K562 (cell line): ENCODE data around the gene ST6GALNAC5. TPM values are rescaled to one million over a fixed set of nuclear protein-coding genes. Genes with fewer than 3 reads are reported as not detected.

Source experiments
- ATAC-seq: fragments of 200-7000 bp; cut with Tn5 transposase; 3 replicates; pipeline ENCODE4 v1.9.1; 2020; ENCODE audit warnings: moderate library complexity
- BruUV-seq: library from RNA; stranded (reverse); fragments of 400-500 nt; replicated peaks from 2 replicates; lab custom pipeline; 2021; lab: Mats Ljungman, UMichigan
- CTCF ChIA-PET: fragments of 300-600 bp; formaldehyde crosslinking; extraction: SDS; loops from one replicate; lab custom pipeline; 2021; ENCODE audit warnings: low intra/inter-chr PET ratio; lab: Yijun Ruan, JAX
- POLR2A ChIA-PET: fragments of 300-600, 350-650 bp; sonication (Branson Sonifier 250); formaldehyde crosslinking; extraction: SDS; loops from one replicate; lab custom pipeline; 2021; ENCODE audit warnings: antibody characterized with exemption, inconsistent platforms; lab: Yijun Ruan, JAX
- DNase-seq, 4 experiments: peaks; one replicate each; pipeline versions ENCODE4 v3.0.0 to v3.0.0-alpha.2; 2011 to 2018; ENCODE audit warnings: low spot score in 3 of 4, mixed read lengths in 3 of 4; ENCODE audit errors: extremely low read depth in 1 of 4
- FAIRE-seq: peaks from 2 replicates; lab custom pipeline; 2011; peaks lifted over from hg19 to GRCh38; lab: Jason Lieb, UNC
- H2AFZ ChIP-seq: 2 replicates; pipeline ENCODE4 v1.6.0; 2011; ENCODE audit warnings: low read depth, low read length, control low read depth, inconsistent platforms
- H3K27ac ChIP-seq: fragments of 200-600 bp; 3 replicates; pipeline ENCODE4 v1.8.0; 2011; ENCODE audit warnings: low read depth, mild to moderate bottlenecking, control low read depth, inconsistent platforms, low read length, moderate library complexity, mixed read lengths; ENCODE audit errors: extremely low read depth
- H3K27me3 ChIP-seq, 2 experiments: fragments of 300-600 bp in 1 of 2; 2 replicates in 1 of 2; 3 replicates in 1 of 2; pipeline versions ENCODE4 v1.6.0 to v1.8.0; 2011; ENCODE audit warnings: inconsistent platforms in 2 of 2, low read length in 2 of 2, mild to moderate bottlenecking in 1 of 2, mixed read lengths in 1 of 2, moderate library complexity in 1 of 2; ENCODE audit not compliant: control insufficient read depth in 2 of 2, insufficient read depth in 2 of 2
- H3K36me3 ChIP-seq: fragments of 300-600 bp; 3 replicates; pipeline ENCODE4 v1.8.0; 2011; ENCODE audit warnings: mild to moderate bottlenecking, low read length, inconsistent platforms; ENCODE audit not compliant: control insufficient read depth, insufficient read depth
- H3K4me1 ChIP-seq, 2 experiments: fragments of 200-600 bp in 1 of 2; replicated peaks in 1 of 2; 2 replicates in 1 of 2; 3 replicates in 1 of 2; pipeline versions ENCODE4 v1.5.1 to v1.8.0; 2011; ENCODE audit warnings: inconsistent platforms in 2 of 2, low read length in 2 of 2, mild to moderate bottlenecking in 1 of 2, mixed read lengths in 1 of 2, moderate library complexity in 1 of 2; ENCODE audit not compliant: control insufficient read depth in 2 of 2, insufficient read depth in 2 of 2
- H3K4me2 ChIP-seq: 2 replicates; pipeline ENCODE4 v1.6.1; 2011; ENCODE audit warnings: low read length, control low read depth, inconsistent platforms, mixed read lengths; ENCODE audit not compliant: insufficient read depth
- H3K4me3 ChIP-seq: fragments of 200-600 bp; sonication (generic), shearing (Covaris generic); 2 replicates; pipeline ENCODE4 v1.5.1; 2016; ENCODE audit warnings: control low read depth, inconsistent platforms
- H3K79me2 ChIP-seq: fragments of 200-600 bp; 3 replicates; pipeline ENCODE4 v1.8.0; 2011; ENCODE audit warnings: low read length, inconsistent platforms; ENCODE audit not compliant: control insufficient read depth, insufficient read depth
- H3K9ac ChIP-seq, 2 experiments: 2 replicates each; pipeline versions ENCODE4 v1.6.0 to v1.6.1; 2011; ENCODE audit warnings: low read depth in 2 of 2, low read length in 2 of 2, control low read depth in 1 of 2, inconsistent platforms in 1 of 2, mild to moderate bottlenecking in 1 of 2, mixed read lengths in 1 of 2; ENCODE audit not compliant: insufficient read depth in 1 of 2
- H3K9me1 ChIP-seq: one replicate; pipeline ENCODE4 v1.6.0; 2011; ENCODE audit warnings: inconsistent platforms, mild to moderate bottlenecking, low read length, moderate library complexity; ENCODE audit not compliant: control insufficient read depth, insufficient read depth
- H3K9me3 ChIP-seq: replicated peaks from 2 replicates; pipeline ENCODE4 v1.5.1; 2011; ENCODE audit warnings: low read depth, low read length, inconsistent platforms; ENCODE audit not compliant: control insufficient read depth, insufficient read depth
- H4K20me1 ChIP-seq: replicated peaks from 2 replicates; pipeline ENCODE4 v1.6.1; 2011; ENCODE audit warnings: low read length, inconsistent platforms, mixed read lengths; ENCODE audit not compliant: control insufficient read depth, insufficient read depth
- PCBP2 ChIP-seq: fragments of 200-400 bp; formaldehyde crosslinking; IDR thresholded peaks from 2 replicates; pipeline ENCODE4 v1.6.1; 2018; ENCODE audit warnings: low read length, low read depth, mild to moderate bottlenecking, moderate library complexity; ENCODE audit not compliant: poor library complexity, severe bottlenecking
- RAD21 ChIP-seq, 2 experiments: fragments of 250-450 bp in 1 of 2; fragments of 450-650 bp in 1 of 2; sonication (Bioruptor Pico) in 1 of 2; formaldehyde crosslinking in 1 of 2; IDR thresholded peaks in 1 of 2; conservative IDR thresholded peaks in 1 of 2; 2 replicates each; pipeline versions ENCODE4 v1.4.0 to v1.8.0; 2020 to 2022; ENCODE audit warnings: mild to moderate bottlenecking in 2 of 2, moderate library complexity in 1 of 2
- WGBS: fragments of 100-300 bp; shearing (Covaris generic); methylation state at CpG from one replicate; pipeline ENCODE4 v1.1.6; 2016; ENCODE audit warnings: low coverage, mixed read lengths; ENCODE audit not compliant: insufficient coverage; ENCODE audit errors: missing lambda C conversion rate; 5-methylcytosine and 5-hydroxymethylcytosine counted together
- in situ Hi-C: fragments of 300-500 bp; cut with MboI; formaldehyde crosslinking; loops from 4 replicates; pipeline ENCODE4 v1.15.0; 2018; ENCODE audit warnings: inconsistent platforms, mixed read lengths
- intact Hi-C: fragments of 100-400 bp; cut with micrococcal nuclease; formaldehyde crosslinking; loops from 2 replicates; pipeline ENCODE4 v1.14.2; 2022
- polyA plus RNA-seq, 8 experiments: library from polyadenylated mRNA; depleted of rRNA in 4 of 8; stranded (reverse) in 5 of 8; unstranded in 3 of 8; fragments of >200 nt; fragmentation: Nextera tagmentation in 2 of 8; fragmentation: Illumina TruSeq in 1 of 8; extraction: Ambion mirVana in 2 of 8; extraction: Trizol in 1 of 8; gene quantifications; 2 replicates each; pipeline versions ENCODE4 v1.2.1 to v1.2.3, GENCODE V29; 2011 to 2014; ENCODE audit warnings: inconsistent platforms in 1 of 8, missing spikeins in 1 of 8
- total RNA-seq, 7 experiments: library from RNA; depleted of rRNA in 6 of 7; stranded (reverse); fragments of >200 nt in 6 of 7; fragmentation: Illumina TruSeq in 2 of 7; extraction: Trizol in 2 of 7; gene quantifications; 2 replicates each; pipeline versions ENCODE4 v1.2.1 to v1.2.3, GENCODE V29; 2011 to 2021; ENCODE audit warnings: low replicate concordance in 1 of 7
- TF ChIP-seq, protein P1 (sequence below), 3 experiments: IDR thresholded peaks in 2 of 3; conservative IDR thresholded peaks in 1 of 3; 2 replicates each; pipeline ENCODE4 v1.5.1; 2011 to 2012; ENCODE audit warnings: low read length in 3 of 3, mild to moderate bottlenecking in 3 of 3, control low read depth in 2 of 3, improper control_type of control experiment in 1 of 3, inconsistent platforms in 1 of 3, low read depth in 1 of 3, mixed read lengths in 1 of 3, moderate library complexity in 1 of 3; ENCODE audit not compliant: insufficient read depth in 2 of 3

The ST6GALNAC5 gene
- total and polyA plus RNA-seq, 9 of the 15 experiments (the other 6 are each of a cell fraction or from before 2014, with no cell fraction given): 0.04 to 0.14 TPM; not detected in 7

GRCh38 chr1:77084457-77084856 is 217.2 kb downstream of the ST6GALNAC5 start:
- in situ Hi-C loops (no loop called here), intact Hi-C loops (no loop called here)
- Histone ChIP-seq H3K4me1 (no peaks in the 10 kb centered on the region), H3K9me3 (no peaks in the 10 kb centered on the region), H3K4me3 (no peak overlapping the region), H3K27me3 (no peaks in the 10 kb centered on the region), H4K20me1 (no peaks in the 10 kb centered on the region), H3K27ac (no peak overlapping the region), H3K79me2 (no peaks in the 10 kb centered on the region), H3K36me3 (no peaks in the 10 kb centered on the region), H3K4me2 (no peak overlapping the region), H3K9ac (no peak overlapping the region), H2AFZ (no peak overlapping the region), H3K9me1 (no peaks in the 10 kb centered on the region)
- CTCF ChIA-PET: no interaction called here
- WGBS: 0% methylated on average over 2 of the region's 2 CpGs
- peak; percentile 68 for ATAC-seq
- no peak for DNase-seq
- FAIRE-seq: no peak
- no TSS peak for BruUV-seq
- TF ChIP-seq PCBP2 (no peak), RAD21 (CRISPR knock-in tag; conservative IDR thresholded peaks at IDR 0.05 in 1 of 2, IDR thresholded peaks at IDR 0.05 in 1 of 2) (peak in 1 of 2 experiments; percentile 14; a peak in 1 of 4 replicates)
- TF ChIP-seq, protein P1, sequence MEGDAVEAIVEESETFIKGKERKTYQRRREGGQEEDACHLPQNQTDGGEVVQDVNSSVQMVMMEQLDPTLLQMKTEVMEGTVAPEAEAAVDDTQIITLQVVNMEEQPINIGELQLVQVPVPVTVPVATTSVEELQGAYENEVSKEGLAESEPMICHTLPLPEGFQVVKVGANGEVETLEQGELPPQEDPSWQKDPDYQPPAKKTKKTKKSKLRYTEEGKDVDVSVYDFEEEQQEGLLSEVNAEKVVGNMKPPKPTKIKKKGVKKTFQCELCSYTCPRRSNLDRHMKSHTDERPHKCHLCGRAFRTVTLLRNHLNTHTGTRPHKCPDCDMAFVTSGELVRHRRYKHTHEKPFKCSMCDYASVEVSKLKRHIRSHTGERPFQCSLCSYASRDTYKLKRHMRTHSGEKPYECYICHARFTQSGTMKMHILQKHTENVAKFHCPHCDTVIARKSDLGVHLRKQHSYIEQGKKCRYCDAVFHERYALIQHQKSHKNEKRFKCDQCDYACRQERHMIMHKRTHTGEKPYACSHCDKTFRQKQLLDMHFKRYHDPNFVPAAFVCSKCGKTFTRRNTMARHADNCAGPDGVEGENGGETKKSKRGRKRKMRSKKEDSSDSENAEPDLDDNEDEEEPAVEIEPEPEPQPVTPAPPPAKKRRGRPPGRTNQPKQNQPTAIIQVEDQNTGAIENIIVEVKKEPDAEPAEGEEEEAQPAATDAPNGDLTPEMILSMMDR (IDR thresholded peaks at IDR 0.05 in 2 of 3, conservative IDR thresholded peaks at IDR 0.05 in 1 of 3; ENCODE audit: insufficient read depth in 2 of 3, low read depth in 1 of 3, low read length in 3 of 3): peak; percentile 14 to 50 (median 21); a peak in 3 of 6 replicates
- TF ChIP-seq, all 486 proteins: peak for 2
- POLR2A ChIA-PET: no interaction called here
